ENCODE measurements around the gene GTPBP2.

GTPBP2 gene

DNA sequence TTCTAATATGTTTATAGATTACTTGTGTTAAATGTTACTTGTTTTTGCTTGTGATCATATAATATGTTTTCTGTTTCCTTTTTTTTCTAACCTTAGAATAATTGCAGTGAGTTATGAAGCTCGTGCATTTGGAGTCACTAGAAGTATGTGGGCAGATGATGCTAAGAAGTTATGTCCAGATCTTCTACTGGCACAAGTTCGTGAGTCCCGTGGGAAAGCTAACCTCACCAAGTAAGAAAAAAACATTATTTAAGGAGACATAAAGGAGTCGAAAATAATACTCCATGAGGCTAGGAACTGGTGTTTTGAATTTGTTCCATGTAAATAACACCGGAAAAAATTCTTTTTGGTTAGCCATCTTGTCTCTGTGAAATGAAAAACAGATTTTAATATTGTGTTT lies 46.2 kb downstream of the GTPBP2 start:
- no peak for DNase-seq

DNA sequence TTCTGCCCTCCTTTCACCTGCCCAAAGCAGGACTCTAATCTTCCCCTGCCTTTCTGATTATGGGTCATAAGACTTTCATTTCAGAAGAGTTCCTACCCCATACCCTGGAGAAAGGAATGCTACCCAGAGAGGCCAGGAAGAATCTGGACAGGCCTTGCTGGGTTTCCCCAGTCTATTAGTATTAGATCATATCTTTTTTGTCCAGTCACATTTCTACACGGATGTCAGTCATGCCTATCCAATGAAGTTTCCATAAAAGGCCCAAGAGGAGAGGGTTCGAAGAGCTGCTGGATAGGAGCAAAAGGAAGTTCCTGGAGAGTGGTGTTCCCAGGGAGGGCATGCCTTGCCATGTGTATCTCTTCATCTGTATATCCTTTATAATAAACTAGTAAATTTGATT lies 49.9 kb downstream of the GTPBP2 start:
- no peak for DNase-seq

DNA sequence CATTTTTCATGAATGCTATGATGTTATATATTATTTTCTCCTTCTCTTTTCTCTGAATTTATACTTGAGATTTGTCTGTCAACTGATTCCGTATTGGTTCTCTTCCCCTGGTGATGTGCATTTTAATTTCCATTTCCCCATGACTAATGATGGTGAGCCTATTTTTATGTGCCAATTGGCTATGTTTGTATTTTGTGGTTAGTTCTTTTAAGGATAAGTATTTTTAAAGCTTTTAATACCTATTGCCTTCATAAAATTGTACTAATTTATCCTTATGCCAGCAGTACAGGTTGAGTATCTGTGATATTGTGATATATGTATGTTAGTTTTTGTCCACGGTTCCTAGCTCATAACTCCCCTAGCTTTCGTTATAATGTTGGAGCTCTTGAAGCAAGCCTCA lies 50.3 kb downstream of the GTPBP2 start:
- DNase-seq: no peak

DNA sequence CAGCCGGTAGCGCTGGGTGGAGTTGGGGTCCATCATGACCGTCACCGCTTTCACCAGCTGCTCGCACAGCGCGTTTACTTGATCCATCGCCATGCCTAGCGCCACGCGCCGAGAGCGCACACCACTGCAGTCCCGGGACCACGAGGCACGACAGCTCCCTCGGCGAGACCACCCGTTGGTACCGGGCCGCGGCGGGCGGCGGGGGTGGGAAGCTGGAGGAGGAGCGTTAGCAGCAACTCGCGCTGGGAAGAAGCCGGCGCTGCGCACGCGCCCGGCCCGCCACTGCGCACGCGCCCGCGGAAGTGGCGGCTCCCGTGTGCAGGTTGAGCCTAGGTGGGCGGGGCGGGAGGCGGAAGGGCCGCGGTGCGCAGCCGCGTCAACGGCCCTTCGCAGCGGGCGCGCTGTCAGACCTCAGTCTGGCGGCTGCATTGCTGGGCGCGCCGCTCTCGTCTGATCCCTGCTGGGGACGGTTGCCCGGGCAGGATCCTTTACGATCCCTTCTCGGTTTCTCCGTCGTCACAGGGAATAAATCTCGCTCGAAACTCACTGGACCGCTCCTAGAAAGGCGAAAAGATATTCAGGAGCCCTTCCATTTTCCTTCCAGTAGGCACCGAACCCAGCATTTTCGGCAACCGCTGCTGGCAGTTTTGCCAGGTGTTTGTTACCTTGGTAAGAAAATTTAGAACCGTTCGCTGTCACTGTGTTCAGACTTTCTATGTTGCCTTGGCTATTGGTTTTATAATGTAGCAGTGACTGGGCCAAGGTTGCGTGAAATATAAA lies 53.1 kb downstream of the GTPBP2 start, which contains the start of the genes POLH and XPO5:
POLH (plus strand) TSS at position 414 of the 780 bp plus-strand sequence. CDS start 6,135 bp downstream, outside the sequence.
XPO5 (minus strand) TSS at position 267 of the 780 bp plus-strand sequence; CDS start at position 93, 174 bp downstream.
- DNase-seq: peak; percentile 6 to 90 (median 82)

DNA sequence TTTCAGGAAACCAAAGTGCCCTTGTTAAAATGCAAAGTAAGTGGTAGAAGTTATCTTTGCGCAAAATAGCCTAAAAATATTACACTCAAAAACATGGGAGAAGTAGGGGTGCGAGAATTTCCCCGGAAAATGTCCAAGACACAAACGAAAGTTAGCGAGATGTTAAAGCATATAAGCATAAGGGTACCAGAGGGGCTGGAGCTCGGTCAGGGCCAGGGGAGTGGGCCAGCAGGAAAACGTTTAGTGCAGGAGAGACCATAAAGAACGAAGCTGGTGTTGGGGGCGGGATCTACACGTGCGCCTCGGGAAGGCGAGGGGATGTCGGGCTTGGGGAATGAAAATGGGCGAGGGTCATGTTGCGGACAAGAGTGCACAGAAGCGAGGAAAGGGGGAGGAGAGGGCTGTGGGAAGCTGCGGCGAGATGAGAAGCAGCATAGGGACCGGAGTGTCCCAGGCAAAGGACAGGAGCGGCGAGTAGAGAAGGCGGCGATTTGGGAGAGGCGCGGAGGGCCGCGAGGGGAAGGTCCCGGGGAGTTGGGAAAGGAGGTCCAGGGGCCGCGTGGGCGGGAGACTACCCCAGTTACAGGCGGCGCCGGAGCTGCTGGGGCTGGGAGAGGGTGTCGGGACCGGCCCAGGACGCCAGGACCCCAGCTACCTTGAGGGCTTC lies 53.8 kb downstream of the GTPBP2 start:
- peak in 18 of 58 donors; percentile 24 to 65 (median 42) for DNase-seq

DNA sequence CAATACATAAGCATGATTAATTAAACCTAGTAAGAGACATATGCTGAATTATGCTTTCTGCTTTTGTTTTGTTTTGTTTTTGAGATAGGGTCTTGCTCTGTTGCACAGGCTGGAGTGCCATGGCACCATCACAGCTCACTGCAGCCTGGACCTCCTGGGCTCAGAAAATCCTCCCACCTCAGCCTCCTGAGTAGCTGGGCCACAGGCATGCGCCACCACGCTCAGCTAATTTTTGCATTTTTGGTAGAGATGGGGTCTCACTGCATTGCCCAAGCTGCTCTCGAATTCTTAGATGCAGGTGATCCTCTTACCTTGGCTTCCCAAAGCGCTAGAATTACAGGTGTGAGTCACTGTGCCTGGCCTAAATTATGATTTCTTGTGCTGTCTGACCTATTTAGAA lies 57.0 kb downstream of the GTPBP2 start:
- no peak for DNase-seq

DNA sequence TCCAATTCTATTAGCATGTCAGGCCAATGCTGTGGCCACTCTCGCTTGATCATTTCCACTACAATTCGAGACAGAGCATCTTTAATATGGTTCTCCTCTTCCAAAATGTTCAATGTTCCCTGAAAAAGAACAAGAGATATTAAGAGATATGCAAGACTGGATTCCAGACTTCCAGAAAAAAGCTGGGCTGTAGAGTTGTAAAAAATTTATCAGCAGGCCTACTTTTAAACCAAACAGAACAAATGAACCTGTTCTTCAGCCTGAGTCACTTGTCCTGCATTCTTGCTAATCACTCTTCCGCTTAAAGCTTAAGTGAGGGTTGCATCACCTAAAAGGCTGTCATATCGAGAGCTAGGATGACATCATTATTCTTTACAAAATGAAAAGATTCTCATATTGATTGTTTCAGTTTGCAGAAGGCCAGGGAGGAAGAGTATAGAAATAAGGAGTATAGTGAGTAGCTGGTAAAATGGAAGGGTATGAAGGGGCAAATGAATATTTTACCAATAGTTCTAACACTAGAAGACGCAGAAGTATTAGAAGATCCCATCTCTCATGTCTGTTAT lies 58.1 kb downstream of the GTPBP2 start:
- no peak for DNase-seq

All from anterior cingulate cortex (tissue), 58 donors.